HepG2 (cell line): ENCODE results near the gene ZMYND12. TPM values are rescaled to one million over a fixed set of nuclear protein-coding genes. Genes with fewer than 3 reads are reported as not detected.

ENCODE experiments used
- HMG20A ChIP-seq: IDR thresholded peaks from 2 replicates; pipeline ENCODE4 v1.6.1; 2016; ENCODE audit warnings: borderline replicate concordance
- NCOA2 ChIP-seq: sonication (generic); formaldehyde crosslinking; IDR thresholded peaks from 2 replicates; pipeline ENCODE4 v1.8.0; 2022; ENCODE audit warnings: inconsistent platforms
- RELA ChIP-seq: sonication (generic); formaldehyde crosslinking; IDR thresholded peaks from 2 replicates; pipeline ENCODE4 v1.4.0; 2020; ENCODE audit warnings: missing genetic modification reagents
- RERE ChIP-seq: IDR thresholded peaks from 2 replicates; pipeline ENCODE4 v1.6.1; 2016; ENCODE audit warnings: low read depth, missing genetic modification reagents, missing compliant biosample characterization
- SATB2 ChIP-seq: sonication (generic); formaldehyde crosslinking; IDR thresholded peaks from 2 replicates; pipeline ENCODE4 v1.5.0; 2020; ENCODE audit warnings: missing genetic modification reagents
- SRSF9 ChIP-seq: fragments of 200-400 bp; formaldehyde crosslinking; IDR thresholded peaks from 2 replicates; pipeline ENCODE4 v1.6.1; 2018; ENCODE audit warnings: borderline replicate concordance, mild to moderate bottlenecking, low read depth, low read length; ENCODE audit not compliant: insufficient read depth, poor library complexity, severe bottlenecking
- ZNF549 ChIP-seq: sonication (generic); formaldehyde crosslinking; IDR thresholded peaks from 2 replicates; pipeline ENCODE4 v1.5.0; 2020; ENCODE audit warnings: missing genetic modification reagents
- ZNF646 ChIP-seq: sonication (generic); formaldehyde crosslinking; IDR thresholded peaks from 2 replicates; pipeline ENCODE4 v1.9.0; 2021; ENCODE audit warnings: mild to moderate bottlenecking, missing genetic modification reagents
- polyA plus RNA-seq, 8 experiments: library from polyadenylated mRNA; depleted of rRNA in 3 of 8; stranded (reverse) in 7 of 8; unstranded in 1 of 8; fragments of >200 nt; fragmentation: Illumina TruSeq in 4 of 8; extraction: Trizol in 4 of 8; gene quantifications; 2 replicates each; pipeline versions ENCODE4 v1.2.1 to v1.2.3, GENCODE V29; 2011 to 2016; ENCODE audit warnings: low read depth in 4 of 8, missing spikeins in 1 of 8, mixed read lengths in 1 of 8; ENCODE audit not compliant: insufficient read depth in 1 of 8
- total RNA-seq, 5 experiments: library from RNA; depleted of rRNA; stranded (reverse); fragments of >200 nt; fragmentation: Illumina TruSeq; extraction: Trizol; gene quantifications; 2 replicates each; pipeline ENCODE4 v1.2.3, GENCODE V29; 2016; ENCODE audit warnings: low read depth in 1 of 5
- TF ChIP-seq, protein P1 (sequence below): sonication (generic); formaldehyde crosslinking; IDR thresholded peaks from 2 replicates; pipeline ENCODE4 v1.5.0; 2020; ENCODE audit warnings: mild to moderate bottlenecking, missing genetic modification reagents
- TF ChIP-seq, protein P2 (sequence below): sonication (generic); formaldehyde crosslinking; IDR thresholded peaks from 2 replicates; pipeline ENCODE4 v1.4.0; 2020; ENCODE audit warnings: missing genetic modification reagents

Gene ZMYND12
- total and polyA plus RNA-seq, 2 of the 13 experiments (the other 11 are each of a cell fraction or from before 2014, with no cell fraction given) = 0.13 to 0.71 TPM

GRCh38 chr1:42432714-42433113, 23.1 kb downstream of the ZMYND12 start (continued):
- TF ChIP-seq ZNF646 (no peak), SATB2 (CRISPR knock-in tag) (no peak), ZNF549 (CRISPR knock-in tag) (no peak), NCOA2 (no peak), SRSF9 (no peak), HMG20A (no peak), RELA (CRISPR knock-in tag) (no peak), RERE (CRISPR knock-in tag) (no peak)
- TF ChIP-seq, protein P1, sequence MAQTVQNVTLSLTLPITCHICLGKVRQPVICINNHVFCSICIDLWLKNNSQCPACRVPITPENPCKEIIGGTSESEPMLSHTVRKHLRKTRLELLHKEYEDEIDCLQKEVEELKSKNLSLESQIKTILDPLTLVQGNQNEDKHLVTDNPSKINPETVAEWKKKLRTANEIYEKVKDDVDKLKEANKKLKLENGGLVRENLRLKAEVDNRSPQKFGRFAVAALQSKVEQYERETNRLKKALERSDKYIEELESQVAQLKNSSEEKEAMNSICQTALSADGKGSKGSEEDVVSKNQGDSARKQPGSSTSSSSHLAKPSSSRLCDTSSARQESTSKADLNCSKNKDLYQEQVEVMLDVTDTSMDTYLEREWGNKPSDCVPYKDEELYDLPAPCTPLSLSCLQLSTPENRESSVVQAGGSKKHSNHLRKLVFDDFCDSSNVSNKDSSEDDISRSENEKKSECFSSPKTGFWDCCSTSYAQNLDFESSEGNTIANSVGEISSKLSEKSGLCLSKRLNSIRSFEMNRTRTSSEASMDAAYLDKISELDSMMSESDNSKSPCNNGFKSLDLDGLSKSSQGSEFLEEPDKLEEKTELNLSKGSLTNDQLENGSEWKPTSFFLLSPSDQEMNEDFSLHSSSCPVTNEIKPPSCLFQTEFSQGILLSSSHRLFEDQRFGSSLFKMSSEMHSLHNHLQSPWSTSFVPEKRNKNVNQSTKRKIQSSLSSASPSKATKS (CRISPR knock-in tag) = no peak
- TF ChIP-seq, protein P2, sequence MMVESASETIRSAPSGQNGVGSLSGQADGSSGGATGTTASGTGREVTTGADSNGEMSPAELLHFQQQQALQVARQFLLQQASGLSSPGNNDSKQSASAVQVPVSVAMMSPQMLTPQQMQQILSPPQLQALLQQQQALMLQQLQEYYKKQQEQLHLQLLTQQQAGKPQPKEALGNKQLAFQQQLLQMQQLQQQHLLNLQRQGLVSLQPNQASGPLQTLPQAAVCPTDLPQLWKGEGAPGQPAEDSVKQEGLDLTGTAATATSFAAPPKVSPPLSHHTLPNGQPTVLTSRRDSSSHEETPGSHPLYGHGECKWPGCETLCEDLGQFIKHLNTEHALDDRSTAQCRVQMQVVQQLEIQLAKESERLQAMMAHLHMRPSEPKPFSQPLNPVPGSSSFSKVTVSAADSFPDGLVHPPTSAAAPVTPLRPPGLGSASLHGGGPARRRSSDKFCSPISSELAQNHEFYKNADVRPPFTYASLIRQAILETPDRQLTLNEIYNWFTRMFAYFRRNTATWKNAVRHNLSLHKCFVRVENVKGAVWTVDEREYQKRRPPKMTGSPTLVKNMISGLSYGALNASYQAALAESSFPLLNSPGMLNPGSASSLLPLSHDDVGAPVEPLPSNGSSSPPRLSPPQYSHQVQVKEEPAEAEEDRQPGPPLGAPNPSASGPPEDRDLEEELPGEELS (CRISPR knock-in tag) = no peak
